ENCODE measurements around the gene CFC1B.
"Not testable (repeated sequence)": the region's sequence is repeated elsewhere in the genome, so short reads cannot be mapped to it uniquely, and the experiment has no call there.

CFC1B gene

DNA sequence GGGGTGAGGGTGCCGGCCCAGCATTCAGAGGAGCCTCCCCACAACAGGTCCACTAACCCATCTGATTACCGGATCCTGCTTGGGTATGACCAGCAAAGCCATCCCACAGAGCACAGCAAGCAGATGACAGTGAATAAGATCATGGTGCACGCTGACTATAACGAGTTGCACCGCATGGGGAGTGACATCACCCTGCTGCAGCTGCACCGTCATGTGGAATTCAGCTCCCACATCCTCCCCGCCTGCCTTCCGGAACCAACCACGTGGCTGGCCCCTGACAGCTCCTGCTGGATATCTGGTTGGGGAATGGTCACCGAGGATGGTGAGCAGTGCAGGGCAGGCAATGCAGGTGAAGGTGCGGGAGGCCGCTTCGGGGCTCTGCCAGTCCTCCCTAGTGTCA lies 53.2 kb downstream of the CFC1B start:
- not testable (repeated sequence) for H2AFZ ChIP-seq (ENCODE audit: low read length); H3K27ac ChIP-seq (ENCODE audit: low read depth, low read length, poor library complexity, severe bottlenecking); H3K9me3 ChIP-seq (ENCODE audit: low read length); H3K4me2 ChIP-seq (ENCODE audit: low read length); H4K20me1 ChIP-seq (ENCODE audit: insufficient read depth, low read length); H3K4me3 ChIP-seq (ENCODE audit: low read depth, low read length, poor library complexity, severe bottlenecking); H3K27me3 ChIP-seq (ENCODE audit: insufficient read depth, low read length); H3F3A ChIP-seq (ENCODE audit: insufficient read depth, low read length); H3K36me3 ChIP-seq (ENCODE audit: insufficient read depth, low read length); H3K4me1 ChIP-seq (ENCODE audit: insufficient read depth, low read length, severe bottlenecking); H3K9me2 ChIP-seq (ENCODE audit: low read depth, low read length); H3K79me2 ChIP-seq (ENCODE audit: insufficient read depth, low read length); H3K9ac ChIP-seq (ENCODE audit: low read length)

DNA sequence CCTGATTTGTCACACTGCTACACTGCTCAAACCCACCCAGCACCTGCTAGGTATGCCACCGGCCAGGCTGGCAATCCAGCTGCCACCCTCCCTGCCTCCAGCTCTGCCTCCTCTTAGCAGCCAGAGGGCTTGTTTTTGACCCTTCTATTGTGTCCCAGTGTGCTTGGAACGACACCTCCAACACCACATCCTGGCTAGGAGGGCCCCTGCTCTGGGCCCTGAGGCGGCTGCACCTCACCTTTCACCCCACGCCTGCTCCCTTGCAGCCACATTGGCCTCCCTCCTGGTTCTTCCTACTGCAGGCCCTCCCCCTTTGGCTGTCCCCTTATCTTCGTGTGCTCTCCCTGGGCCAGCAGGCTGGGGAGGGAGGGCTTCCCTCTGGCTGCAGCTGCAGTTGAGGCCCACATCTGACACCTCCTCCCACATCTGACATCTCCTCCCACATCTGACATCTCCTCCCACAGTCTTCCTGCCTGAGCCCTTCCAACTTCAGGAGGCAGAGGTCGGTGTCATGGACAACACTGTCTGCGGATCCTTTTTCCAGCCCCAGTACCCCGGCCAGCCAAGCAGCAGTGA lies 55.3 kb downstream of the CFC1B start:
- not testable (repeated sequence) for H3K9me3 ChIP-seq (ENCODE audit: low read length); H3K9ac ChIP-seq (ENCODE audit: low read length); H3F3A ChIP-seq (ENCODE audit: insufficient read depth, low read length); H3K36me3 ChIP-seq (ENCODE audit: insufficient read depth, low read length); H3K4me2 ChIP-seq (ENCODE audit: low read length); H4K20me1 ChIP-seq (ENCODE audit: insufficient read depth, low read length); H3K4me1 ChIP-seq (ENCODE audit: insufficient read depth, low read length, severe bottlenecking); H3K79me2 ChIP-seq (ENCODE audit: insufficient read depth, low read length); H2AFZ ChIP-seq (ENCODE audit: low read length); H3K9me2 ChIP-seq (ENCODE audit: low read depth, low read length); H3K27me3 ChIP-seq (ENCODE audit: insufficient read depth, low read length); H3K27ac ChIP-seq (ENCODE audit: low read depth, low read length, poor library complexity, severe bottlenecking); H3K4me3 ChIP-seq (ENCODE audit: low read depth, low read length, poor library complexity, severe bottlenecking)

DNA sequence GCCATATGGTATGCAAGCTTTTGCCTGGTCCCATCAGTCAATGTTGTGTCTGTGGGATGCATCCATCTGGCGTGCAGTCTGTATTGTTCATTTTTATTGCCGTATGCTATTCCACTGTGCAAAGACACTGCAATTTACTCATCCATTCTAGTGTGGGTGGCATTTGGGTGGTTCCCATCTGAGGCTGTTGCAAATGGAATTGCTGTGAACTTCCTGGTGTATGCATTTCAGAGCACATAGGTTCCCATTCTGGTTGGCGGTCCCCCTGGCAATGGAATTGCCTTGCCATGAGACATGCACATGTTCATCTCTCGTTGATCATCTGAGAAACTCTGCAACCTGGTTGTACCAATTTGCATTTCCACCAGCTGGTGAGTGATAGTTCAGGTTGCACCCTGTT lies 56.5 kb downstream of the CFC1B start:
- H4K20me1 ChIP-seq (ENCODE audit: insufficient read depth, low read length); H3K4me2 ChIP-seq (ENCODE audit: low read length); H3K36me3 ChIP-seq (ENCODE audit: insufficient read depth, low read length); H3K79me2 ChIP-seq (ENCODE audit: insufficient read depth, low read length); H3K9ac ChIP-seq (ENCODE audit: low read length); H3K4me3 ChIP-seq (ENCODE audit: low read depth, low read length, poor library complexity, severe bottlenecking); H3K4me1 ChIP-seq (ENCODE audit: insufficient read depth, low read length, severe bottlenecking); H3K9me2 ChIP-seq (ENCODE audit: low read depth, low read length); H3K27me3 ChIP-seq (ENCODE audit: insufficient read depth, low read length); H3F3A ChIP-seq (ENCODE audit: insufficient read depth, low read length); H3K27ac ChIP-seq (ENCODE audit: low read depth, low read length, poor library complexity, severe bottlenecking); H3K9me3 ChIP-seq (ENCODE audit: low read length); H2AFZ ChIP-seq (ENCODE audit: low read length): not testable (repeated sequence)

Data from OCI-LY1 (cell line).